Measurements from ENCODE around the gene PRM2.

PRM2 gene

DNA sequence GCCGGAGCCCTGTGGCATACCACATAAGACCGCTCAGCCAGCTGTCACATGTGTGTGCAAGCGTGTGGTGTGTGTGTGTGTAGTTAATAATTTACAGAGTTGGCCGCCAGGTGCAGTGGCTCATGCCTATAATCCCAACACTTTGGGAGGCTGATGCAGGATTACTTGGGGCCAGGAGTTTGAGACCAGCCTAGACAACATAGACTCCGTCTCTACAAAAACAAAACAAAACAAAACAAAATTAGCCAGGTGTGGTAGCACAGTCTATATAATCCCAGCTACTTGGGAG lies 40.6 kb downstream of the PRM2 start:
- Histone ChIP-seq H3K9me3 (ENCODE audit: control insufficient read depth, insufficient read depth, low read depth, low read length) (no peaks in the 10 kb centered on the region), H3K36me3 (ENCODE audit: control insufficient read depth in 2 of 2, insufficient read depth in 1 of 2, low read length in 2 of 2) (no peaks in the 10 kb centered on the region), H3K4me1 (ENCODE audit: control insufficient read depth, insufficient read depth, low read length) (no peaks in the 10 kb centered on the region), H3K4me3 (ENCODE audit: low read depth, low read length) (no peak overlapping the region), H3K27ac (ENCODE audit: extremely low read depth, low read depth, low read length) (no peak overlapping the region)
- TF ChIP-seq ZFP41 (tag by site-specific recombination; IDR thresholded peaks at IDR 0.05; ENCODE audit: borderline replicate concordance) (no peak), ZNF132 (tag by site-specific recombination; IDR thresholded peaks at IDR 0.05; ENCODE audit: borderline replicate concordance) (no peak), KLF1 (tag by site-specific recombination; IDR thresholded peaks at IDR 0.05) (no peak), YY1 (tag by site-specific recombination; IDR thresholded peaks at IDR 0.05) (no peak), ZNF624 (tag by site-specific recombination; IDR thresholded peaks at IDR 0.05) (no peak), ZNF548 (tag by site-specific recombination; IDR thresholded peaks at IDR 0.05) (no peak), ZNF221 (tag by site-specific recombination; IDR thresholded peaks at IDR 0.05; ENCODE audit: borderline replicate concordance) (no peak), ZFP69B (tag by site-specific recombination; IDR thresholded peaks at IDR 0.05) (no peak), ZEB2 (tag by site-specific recombination; IDR thresholded peaks at IDR 0.05) (no peak), BCL11A (tag by site-specific recombination; IDR thresholded peaks at IDR 0.05; ENCODE audit: low read depth) (no peak), BCL11B (tag by site-specific recombination; IDR thresholded peaks at IDR 0.05; ENCODE audit: low read depth) (no peak), ZFP37 (tag by site-specific recombination; IDR thresholded peaks at IDR 0.05) (no peak), ZIC2 (tag by site-specific recombination; IDR thresholded peaks at IDR 0.05) (no peak), ZNF561 (tag by site-specific recombination; IDR thresholded peaks at IDR 0.05; ENCODE audit: borderline replicate concordance) (no peak)
- TF ChIP-seq, protein P1, sequence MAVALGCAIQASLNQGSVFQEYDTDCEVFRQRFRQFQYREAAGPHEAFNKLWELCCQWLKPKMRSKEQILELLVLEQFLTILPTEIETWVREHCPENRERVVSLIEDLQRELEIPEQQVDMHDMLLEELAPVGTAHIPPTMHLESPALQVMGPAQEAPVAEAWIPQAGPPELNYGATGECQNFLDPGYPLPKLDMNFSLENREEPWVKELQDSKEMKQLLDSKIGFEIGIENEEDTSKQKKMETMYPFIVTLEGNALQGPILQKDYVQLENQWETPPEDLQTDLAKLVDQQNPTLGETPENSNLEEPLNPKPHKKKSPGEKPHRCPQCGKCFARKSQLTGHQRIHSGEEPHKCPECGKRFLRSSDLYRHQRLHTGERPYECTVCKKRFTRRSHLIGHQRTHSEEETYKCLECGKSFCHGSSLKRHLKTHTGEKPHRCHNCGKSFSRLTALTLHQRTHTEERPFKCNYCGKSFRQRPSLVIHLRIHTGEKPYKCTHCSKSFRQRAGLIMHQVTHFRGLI (tag by site-specific recombination; IDR thresholded peaks at IDR 0.05), result no peak
- ChIA-PET CTCF (interaction anchor here (1.3 kb wide), 1 partner anchor 20 kb away, joined by 7 read pairs; the partner anchor contains the start of gene SOCS1), POLR2A (interaction anchor here (1.6 kb wide), 1 partner anchor 20 kb away, joined by 5 read pairs; the partner anchor contains the start of gene SOCS1)

DNA sequence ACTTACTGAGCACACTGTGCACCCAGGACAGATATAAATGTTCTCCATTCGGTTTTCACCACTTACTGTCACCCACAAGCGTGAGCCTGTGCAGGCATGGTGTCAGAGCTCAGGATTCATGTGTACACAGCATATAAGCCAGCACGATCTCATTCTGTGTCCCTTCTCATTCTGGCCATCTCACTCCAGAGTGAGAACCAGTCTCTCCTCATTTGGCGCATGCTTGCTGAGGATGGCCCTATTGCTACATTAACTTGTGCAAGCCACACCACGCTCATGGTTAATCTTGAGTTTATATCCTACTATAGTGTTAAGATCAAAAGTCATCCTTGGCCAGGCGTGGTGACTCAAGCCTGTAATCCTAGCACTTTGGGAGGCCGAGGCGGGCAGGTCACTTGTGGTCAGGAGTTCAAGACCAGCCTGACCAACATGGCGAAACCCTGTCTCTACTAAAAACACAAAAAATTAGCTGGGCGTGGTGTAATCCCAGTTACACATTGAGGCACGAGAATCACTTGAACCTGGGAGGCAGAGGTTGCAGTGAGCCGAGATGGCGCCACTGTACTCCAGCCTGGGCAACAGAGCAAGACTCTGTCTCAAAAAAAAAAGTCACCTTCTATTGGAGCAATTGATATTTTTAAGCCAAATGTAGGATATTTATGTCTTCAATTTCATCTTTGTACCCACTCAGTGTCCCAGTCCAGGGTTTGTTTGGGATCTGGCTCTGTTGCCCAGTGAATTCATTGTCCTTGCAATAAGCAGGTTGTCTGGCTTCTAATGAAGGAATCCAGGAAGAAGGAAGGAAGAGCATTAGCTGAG lies 41.2 kb downstream of the PRM2 start:
- H3K4me1 ChIP-seq (ENCODE audit: control insufficient read depth, insufficient read depth, low read length), result no peaks in the 10 kb centered on the region
- H3K4me3 ChIP-seq (ENCODE audit: low read depth, low read length), result no peak overlapping the region
- no peak for TF ChIP-seq KLF7 (tag by site-specific recombination; IDR thresholded peaks at IDR 0.05; ENCODE audit: borderline replicate concordance)
- H3K9me3 ChIP-seq (ENCODE audit: control insufficient read depth, insufficient read depth, low read depth, low read length), result no peaks in the 10 kb centered on the region
- no peaks in the 10 kb centered on the region for H3K36me3 ChIP-seq (ENCODE audit: control insufficient read depth in 2 of 2, insufficient read depth in 1 of 2, low read length in 2 of 2)
- ChIA-PET POLR2A (interaction anchor here (1.6 kb wide), 1 partner anchor 21 kb away, joined by 5 read pairs; the partner anchor contains the start of gene SOCS1), CTCF (no interaction called here)
- no peak overlapping the region for H3K27ac ChIP-seq (ENCODE audit: extremely low read depth, low read depth, low read length)

DNA sequence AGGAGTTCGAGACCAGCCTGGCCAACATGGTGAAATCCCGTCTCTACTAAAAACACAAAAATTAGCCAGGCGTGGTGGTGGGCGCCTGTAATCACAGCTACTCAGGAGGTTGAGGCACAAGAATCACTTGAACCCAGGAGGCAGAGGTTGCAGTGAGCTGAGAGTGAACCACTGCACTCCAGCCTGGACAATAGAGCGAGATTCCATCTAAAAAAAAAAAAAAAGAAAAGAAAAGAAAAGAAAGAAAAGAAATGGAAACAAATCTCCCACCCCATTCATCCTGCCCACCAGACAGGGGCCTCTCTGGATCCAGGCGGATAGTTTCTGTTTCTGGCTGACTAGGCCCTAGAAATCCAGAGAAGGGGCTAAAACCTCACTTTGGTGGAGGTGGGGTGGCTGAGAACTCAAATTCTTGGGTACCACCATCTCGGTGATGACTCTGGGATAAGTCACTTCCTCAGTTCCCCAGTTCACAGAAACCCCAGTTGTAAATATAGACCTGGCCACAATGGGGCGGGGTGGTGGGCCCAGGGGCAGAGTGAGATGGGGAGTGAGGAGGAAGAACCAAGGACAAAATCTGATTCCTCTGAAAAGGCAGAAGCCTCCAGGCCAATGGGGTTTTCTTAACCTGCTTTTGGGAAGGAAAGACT lies 42.4 kb downstream of the PRM2 start:
- Histone ChIP-seq H3K4me1 (ENCODE audit: control insufficient read depth, insufficient read depth, low read length) (no peaks in the 10 kb centered on the region), H3K4me3 (ENCODE audit: low read depth, low read length) (no peak overlapping the region), H3K27ac (ENCODE audit: extremely low read depth, low read depth, low read length) (no peak overlapping the region), H3K36me3 (ENCODE audit: control insufficient read depth in 2 of 2, insufficient read depth in 1 of 2, low read length in 2 of 2) (no peaks in the 10 kb centered on the region), H3K9me3 (ENCODE audit: control insufficient read depth, insufficient read depth, low read depth, low read length) (no peaks in the 10 kb centered on the region)
- ChIA-PET CTCF (no interaction called here), POLR2A (no interaction called here)
- TF ChIP-seq, protein P2, sequence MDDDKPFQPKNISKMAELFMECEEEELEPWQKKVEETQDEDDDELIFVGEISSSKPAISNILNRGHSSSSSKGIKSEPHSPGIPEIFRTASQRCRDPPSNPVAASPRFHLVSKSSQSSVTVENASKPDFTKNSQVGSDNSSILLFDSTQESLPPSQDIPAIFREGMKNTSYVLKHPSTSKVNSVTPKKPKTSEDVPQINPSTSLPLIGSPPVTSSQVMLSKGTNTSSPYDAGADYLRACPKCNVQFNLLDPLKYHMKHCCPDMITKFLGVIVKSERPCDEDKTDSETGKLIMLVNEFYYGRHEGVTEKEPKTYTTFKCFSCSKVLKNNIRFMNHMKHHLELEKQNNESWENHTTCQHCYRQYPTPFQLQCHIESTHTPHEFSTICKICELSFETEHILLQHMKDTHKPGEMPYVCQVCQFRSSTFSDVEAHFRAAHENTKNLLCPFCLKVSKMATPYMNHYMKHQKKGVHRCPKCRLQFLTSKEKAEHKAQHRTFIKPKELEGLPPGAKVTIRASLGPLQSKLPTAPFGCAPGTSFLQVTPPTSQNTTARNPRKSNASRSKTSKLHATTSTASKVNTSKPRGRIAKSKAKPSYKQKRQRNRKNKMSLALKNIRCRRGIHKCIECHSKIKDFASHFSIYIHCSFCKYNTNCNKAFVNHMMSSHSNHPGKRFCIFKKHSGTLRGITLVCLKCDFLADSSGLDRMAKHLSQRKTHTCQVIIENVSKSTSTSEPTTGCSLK (tag by site-specific recombination; IDR thresholded peaks at IDR 0.05), result no peak
- TF ChIP-seq, protein P3, sequence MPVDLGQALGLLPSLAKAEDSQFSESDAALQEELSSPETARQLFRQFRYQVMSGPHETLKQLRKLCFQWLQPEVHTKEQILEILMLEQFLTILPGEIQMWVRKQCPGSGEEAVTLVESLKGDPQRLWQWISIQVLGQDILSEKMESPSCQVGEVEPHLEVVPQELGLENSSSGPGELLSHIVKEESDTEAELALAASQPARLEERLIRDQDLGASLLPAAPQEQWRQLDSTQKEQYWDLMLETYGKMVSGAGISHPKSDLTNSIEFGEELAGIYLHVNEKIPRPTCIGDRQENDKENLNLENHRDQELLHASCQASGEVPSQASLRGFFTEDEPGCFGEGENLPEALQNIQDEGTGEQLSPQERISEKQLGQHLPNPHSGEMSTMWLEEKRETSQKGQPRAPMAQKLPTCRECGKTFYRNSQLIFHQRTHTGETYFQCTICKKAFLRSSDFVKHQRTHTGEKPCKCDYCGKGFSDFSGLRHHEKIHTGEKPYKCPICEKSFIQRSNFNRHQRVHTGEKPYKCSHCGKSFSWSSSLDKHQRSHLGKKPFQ (tag by site-specific recombination; IDR thresholded peaks at IDR 0.05), result no peak
- TF ChIP-seq ZNF658 (tag by site-specific recombination; IDR thresholded peaks at IDR 0.05) (no peak), ZNF274 (IDR thresholded peaks at IDR 0.05; ENCODE audit: low read length) (no peak), ZNF274 (tag by site-specific recombination; IDR thresholded peaks at IDR 0.05; ENCODE audit: borderline replicate concordance) (no peak), RBAK (tag by site-specific recombination; IDR thresholded peaks at IDR 0.05) (no peak), ZXDB (tag by site-specific recombination; IDR thresholded peaks at IDR 0.05) (no peak), ZNF660 (tag by site-specific recombination; IDR thresholded peaks at IDR 0.05) (no peak), ZNF23 (tag by site-specific recombination; IDR thresholded peaks at IDR 0.05; ENCODE audit: borderline replicate concordance) (no peak), ZNF561 (tag by site-specific recombination; IDR thresholded peaks at IDR 0.05; ENCODE audit: borderline replicate concordance) (no peak), HOXD13 (CRISPR knock-in tag; IDR thresholded peaks at IDR 0.05; ENCODE audit: borderline replicate concordance) (no peak)

Measured in HEK293 (cell line).